GM12865 (cell line): ENCODE data around the gene FAM3D.

Source experiments
- DNase-seq: peaks from one replicate; pipeline ENCODE4 v3.0.0; 2010; ENCODE audit warnings: low read depth
- H3K4me3 ChIP-seq: 2 replicates; pipeline ENCODE4 v1.5.1; 2011; ENCODE audit warnings: mild to moderate bottlenecking, low read depth, low read length, control low read depth
- CTCF ChIP-seq: IDR thresholded peaks from 2 replicates; pipeline ENCODE4 v1.5.1; 2011; ENCODE audit warnings: low read length, control low read depth, low read depth, inconsistent platforms; ENCODE audit not compliant: insufficient read depth; ENCODE audit errors: missing control alignments

Gene FAM3D

GRCh38 chr3:58609990-58610389 is 56.6 kb downstream of the FAM3D start:
- no peak for TF ChIP-seq CTCF
- peak; percentile 47 for DNase-seq
- no peak overlapping the region for H3K4me3 ChIP-seq

- H3K4me3 ChIP-seq: no peak overlapping the region
- TF ChIP-seq CTCF: no peak
- DNase-seq: no peak
Measured at GRCh38 chr3:58608648-58609047, 57.9 kb downstream of the FAM3D start.

- peak; percentile 53 for DNase-seq
- no peak overlapping the region for H3K4me3 ChIP-seq
- no peak for TF ChIP-seq CTCF
Measured at GRCh38 chr3:58607816-58608215, 58.8 kb downstream of the FAM3D start.

GRCh38 chr3:58606693-58607092 is 59.9 kb downstream of the FAM3D start:
- peak; percentile 6 for DNase-seq
- no peak for TF ChIP-seq CTCF
- H3K4me3 ChIP-seq: no peak overlapping the region

GRCh38 chr3:58604031-58604430 is 62.5 kb downstream of the FAM3D start:
- no peak overlapping the region for H3K4me3 ChIP-seq
- DNase-seq: no peak
- TF ChIP-seq CTCF: no peak

- no peak for DNase-seq
- no peak overlapping the region for H3K4me3 ChIP-seq
- no peak for TF ChIP-seq CTCF
Measured at GRCh38 chr3:58603606-58604005, 63.0 kb downstream of the FAM3D start.

- H3K4me3 ChIP-seq: no peak overlapping the region
- TF ChIP-seq CTCF: no peak
- DNase-seq: no peak
Measured at GRCh38 chr3:58597770-58598310, 68.7 kb downstream of the FAM3D start.
